ENCODE data around the gene ST6GALNAC4.

ST6GALNAC4 gene

DNA sequence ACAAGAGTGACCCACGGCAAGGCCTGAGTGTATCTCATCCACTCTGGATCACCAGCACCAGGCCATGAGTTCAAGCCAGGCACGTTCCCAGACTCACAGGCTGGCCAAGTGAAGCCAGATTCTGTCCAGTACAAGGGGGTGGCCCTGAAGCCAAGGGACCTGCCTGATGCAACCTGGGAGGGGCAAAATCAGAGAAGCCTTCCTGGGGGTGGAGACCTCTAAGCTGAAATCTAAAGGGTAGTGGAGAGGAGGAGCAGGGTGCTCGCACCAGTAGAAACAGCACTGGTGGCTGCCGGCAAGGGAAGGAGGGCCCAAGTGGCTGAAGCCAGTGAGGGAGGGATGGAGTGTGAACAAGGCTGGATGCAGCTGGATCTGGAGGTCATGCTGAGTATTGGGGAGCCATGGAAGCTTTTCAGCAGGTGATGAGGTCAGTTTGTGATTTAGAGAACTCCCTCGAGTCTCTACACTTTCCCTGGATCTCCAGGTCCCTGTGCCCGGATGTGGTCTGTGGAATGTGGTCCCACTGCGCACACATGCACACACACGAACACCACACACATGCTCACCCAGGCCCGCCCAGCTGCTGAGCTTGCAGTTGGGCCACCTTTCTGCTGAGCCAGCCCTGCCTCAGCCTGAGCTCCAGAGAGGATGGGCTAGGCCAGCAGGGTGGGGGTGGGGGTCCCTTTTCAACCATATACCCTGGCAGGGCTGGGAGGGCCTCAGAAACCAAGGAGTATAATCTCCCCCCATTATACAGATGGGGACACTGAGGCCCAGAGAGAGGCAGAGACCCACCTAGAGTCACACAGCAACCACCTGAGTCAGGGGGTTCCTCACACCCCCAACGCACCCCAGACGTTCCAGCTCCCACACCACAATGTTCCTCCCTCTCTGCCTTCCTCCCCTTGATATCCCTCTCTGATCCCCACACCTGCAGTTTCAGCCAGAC lies 12.1 kb upstream of the ST6GALNAC4 start:
- no peak for DNase-seq

DNA sequence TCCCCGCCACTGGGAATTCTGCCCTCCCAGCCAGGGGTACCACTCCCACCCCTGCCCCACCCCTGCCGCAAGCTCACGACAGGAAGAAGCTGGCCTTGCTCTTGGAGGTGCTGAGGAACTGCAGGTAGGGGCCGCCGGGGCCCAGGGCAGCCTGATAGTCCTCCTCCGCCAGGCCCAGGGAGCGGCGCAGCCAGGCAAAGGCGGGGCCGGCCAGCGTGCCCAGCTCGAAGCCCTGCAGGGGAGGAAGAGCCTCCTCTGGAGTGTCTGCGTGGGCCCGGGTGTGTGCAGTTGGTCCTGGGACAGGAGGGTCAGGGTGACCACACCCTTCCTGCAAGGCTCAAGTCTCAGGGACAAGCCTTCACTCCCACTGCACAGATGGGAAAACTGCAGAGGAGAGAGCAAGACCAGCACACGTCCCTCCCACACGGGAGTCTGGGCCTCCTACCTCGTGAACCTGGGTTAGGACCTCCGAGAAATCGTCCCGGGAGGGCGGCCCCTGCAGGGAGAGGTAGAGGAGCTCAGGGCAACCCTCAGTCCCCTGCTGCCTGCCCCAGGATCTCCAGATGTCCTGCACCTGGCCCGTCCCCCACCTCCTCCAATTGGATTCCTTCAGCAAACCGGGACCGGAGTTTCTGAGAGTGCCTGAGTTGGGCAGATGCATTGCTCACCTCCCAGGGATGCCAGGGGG lies 11.3 kb upstream of the ST6GALNAC4 start:
- DNase-seq = no peak

DNA sequence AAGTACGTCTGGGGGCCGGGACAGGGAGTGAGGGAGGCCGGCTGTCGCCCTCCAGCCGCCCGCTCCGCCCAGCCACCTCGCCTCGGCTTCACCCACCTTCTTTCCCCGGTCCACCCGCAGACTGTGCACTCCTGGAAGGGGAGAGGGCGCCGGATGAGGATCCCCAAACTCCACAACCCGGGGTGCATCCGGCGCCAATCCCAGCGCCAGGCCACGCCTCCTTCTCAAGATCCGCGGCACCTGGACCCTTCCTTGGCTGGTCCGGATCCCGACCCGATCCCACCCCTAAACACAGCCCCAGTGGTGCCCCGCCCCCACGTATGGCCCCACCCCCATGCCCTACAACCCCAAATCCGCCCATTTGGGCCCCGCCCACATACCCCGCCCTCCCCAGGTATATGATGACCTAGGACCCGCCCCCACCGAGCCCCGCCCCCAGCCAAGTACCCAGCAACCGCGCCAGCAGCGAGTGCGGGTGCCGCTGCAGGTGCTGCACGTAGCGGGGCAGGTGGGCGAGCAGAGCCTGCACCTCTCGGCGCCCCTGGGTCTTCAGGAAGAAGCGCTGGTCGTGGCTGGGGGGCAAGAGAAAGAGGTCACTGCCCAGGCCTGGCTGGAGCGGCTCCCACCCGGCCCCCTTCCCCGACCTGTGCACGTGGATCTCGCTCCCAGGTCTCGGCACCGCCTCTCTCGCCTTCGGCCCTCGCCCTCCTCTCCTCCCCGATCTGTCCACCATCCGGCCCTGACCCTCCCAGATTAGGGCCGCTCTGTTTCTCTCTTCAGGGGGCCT lies 10.6 kb upstream of the ST6GALNAC4 start:
- no peak for DNase-seq

DNA sequence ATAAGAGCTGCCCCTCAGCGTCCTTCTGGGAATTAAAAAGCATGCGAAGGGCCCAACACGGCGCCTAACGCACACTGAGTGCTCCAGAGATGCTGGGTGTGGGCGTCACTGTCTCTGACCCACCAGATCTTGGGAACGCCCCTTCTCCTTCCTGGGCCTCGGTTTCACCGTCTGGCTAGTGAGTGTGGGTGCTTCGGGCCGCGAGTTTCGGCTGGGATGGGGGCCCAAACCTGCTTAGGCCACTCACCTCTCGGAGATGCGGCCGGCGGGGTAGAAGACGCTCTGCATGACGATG lies 10.0 kb upstream of the ST6GALNAC4 start:
- DNase-seq = no peak

DNA sequence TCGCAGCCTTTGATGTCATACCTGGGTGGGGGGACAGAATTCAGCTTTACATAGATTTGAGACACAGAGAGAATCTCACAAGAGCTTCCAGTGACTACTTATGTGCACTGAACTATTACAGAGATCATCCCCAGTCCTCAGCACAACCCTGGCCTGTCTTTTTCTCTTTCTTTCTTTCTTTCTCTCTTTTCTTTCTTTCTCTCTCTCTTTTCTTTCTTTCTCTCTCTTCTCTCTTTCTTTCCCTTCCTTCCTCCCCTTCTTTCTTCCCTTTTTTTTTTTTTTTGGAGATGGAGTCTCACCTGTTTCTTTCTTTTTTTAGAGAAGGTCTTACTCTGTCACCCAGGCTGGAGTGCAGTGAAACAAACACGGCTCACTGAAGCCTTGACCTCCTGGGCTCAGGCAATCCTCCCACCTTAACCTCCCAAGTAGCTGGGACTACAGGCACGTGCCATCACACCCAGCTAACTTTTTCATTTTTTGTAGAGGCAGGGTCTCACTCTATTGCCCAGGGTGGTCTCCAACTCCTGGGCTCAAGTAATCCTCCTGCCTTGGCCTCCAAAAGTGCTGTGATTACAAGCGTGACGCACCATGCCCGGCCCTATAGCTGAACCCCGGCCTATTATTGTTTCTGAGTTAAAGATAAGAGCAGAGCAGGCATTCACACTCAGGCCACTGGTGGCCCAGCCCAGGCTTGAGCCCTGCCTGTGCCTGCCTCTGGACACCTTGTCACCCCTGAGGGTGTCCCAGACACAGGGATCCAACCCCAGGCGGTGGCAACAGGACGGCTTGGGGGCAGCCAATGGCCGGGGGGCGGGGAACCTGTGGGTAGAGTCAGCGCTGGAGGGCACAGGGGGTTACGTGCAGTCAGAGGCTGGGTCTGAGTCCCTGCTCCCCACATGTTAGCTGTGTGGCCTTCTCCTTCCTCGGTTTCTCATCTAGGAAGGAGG lies 9.4 kb upstream of the ST6GALNAC4 start:
- no peak for DNase-seq

DNA sequence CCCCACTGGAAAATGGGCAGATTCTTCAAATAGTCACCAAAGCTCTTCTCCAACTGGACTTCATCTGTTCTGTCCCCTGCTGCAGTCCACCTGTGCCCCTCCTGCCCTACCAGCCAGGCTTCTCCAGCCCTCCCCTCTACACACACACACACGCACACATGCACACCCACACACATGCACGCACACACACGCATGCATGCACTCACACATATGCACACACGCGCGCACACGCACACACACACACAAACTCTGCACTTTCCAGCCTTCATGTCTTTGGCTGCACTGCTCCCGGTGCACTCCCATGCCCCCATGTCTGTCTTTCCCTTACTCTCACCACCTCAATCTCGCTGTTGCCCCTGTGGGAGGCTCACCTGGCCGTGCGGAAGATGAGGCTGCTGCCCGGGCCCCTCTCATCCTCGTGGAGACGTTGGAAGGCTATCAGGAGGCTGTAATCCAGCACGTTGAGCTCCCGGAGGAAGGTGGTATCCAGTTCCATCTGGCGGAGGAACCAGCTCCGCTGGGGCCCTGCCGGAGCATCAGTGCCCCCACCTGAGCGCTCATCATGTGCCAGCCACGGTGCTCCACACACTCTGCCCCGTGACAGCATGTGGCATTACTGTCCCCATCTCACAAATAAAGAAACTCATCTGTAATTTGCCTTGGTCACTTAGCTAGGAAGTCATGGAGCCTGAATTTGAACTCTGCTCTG lies 8.0 kb upstream of the ST6GALNAC4 start:
- no peak for DNase-seq

DNA sequence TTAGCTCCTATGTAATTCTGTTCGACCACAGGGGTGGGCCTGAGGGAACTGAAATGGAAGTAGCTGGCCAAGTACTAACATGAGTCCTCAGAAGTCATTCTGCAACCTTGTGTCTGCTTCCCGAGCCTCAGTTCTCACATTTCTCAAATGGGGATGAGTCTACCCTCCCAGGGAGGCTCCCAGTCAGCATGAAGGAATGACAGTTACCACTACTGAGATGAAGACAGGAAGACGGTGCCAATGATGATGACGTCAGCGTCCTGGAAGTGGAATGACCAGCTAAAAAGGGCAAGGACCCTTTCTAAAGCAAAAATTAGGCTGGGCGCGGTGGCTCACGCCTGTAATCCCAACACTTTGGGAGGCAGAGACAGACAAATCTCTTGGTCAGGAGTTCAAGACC lies 6.9 kb upstream of the ST6GALNAC4 start:
- no peak for DNase-seq

DNA sequence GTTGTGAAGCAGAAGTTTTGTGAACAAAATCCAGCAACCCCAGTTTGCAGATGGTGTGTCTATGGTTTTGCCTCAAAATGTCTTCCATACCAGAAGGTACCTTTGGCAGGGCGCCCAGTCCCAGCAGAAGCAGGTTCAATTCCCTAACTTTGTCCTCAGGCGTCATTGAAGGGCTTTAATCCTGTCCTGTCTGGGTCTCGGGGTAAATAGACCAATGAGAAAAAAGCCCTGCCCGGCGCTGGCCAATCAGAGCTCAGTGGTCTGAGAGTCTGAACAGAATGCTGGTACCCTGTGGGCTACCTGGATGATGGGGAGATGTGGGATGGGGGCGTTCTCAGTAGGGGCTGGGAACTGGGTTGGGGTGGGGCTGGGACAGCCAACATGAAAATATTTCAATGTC lies 6.2 kb upstream of the ST6GALNAC4 start:
- DNase-seq = no peak

DNA sequence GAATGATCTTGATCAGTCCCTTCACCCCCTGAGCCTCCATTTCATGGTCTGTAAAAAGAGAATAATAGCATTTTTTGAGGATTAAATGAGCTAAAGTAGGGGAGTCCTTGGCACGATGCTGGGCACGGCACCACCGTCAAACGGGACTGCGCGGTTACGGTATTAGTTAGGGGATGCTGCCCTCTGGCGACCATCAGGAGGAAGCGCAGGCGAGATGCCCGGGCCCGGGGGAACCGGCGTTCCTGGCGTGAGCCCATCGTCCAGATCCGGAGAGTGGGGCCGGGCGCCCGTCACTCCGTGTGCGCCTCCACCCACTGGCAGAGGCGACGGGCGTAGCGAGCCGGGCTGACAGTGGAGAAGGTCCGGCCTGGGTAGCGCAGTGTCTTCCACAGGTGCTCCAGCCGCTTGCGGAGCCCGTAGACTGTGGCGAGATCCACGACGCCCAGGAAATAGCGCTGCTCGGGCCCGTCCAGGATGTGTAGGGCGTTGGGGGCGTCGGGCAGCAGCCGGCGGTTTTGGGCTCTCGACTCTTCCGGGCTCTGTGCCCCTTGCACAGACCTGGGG lies 4.8 kb upstream of the ST6GALNAC4 start:
- peak; percentile 25 for DNase-seq

DNA sequence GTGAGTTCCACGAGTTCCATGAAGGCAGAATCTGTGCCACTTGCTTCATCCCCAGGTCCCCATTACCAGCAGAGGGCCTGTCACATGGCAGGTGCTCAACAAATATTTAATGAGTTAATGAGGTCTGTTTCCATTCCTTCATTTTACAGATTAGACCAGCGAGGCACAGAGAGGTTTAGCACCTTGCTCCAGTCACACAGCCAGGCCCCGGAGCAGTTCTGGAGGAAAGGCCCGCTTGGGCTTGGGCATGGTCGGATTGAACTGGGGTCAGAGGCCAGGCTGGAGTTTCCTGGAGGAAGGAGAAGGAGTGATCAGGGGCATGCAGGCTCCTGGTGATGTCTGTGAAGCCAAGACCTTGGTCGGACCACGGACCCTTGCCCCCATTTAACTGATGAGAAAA lies 4.0 kb upstream of the ST6GALNAC4 start:
- no peak for DNase-seq

DNA sequence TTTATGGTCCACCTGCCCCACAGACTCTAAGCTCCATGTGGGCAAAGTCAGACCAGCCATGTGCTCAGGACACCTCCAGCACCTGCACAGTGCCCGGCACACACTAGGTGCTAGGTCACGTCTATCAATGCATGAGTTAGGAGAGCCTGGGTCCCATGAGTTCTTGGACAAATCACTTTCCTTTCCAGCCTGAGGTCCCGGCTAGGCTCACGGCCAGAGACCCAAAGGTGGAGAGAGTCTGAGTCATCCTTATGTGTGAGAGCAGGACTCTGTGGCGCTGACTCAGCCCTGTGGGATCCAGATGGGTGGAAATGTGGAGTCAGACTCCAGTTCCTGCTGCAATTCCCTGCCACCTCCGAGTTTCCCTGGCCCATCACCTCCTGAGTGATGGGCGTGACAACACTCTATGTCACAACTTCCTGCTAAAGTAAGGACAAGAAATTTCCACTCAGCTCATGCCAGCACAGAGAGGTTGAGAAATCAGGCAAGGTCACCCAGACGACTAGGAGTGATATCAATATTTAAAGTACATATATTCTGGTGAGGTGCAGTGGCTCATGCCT lies 2.5 kb upstream of the ST6GALNAC4 start:
- DNase-seq = no peak

DNA sequence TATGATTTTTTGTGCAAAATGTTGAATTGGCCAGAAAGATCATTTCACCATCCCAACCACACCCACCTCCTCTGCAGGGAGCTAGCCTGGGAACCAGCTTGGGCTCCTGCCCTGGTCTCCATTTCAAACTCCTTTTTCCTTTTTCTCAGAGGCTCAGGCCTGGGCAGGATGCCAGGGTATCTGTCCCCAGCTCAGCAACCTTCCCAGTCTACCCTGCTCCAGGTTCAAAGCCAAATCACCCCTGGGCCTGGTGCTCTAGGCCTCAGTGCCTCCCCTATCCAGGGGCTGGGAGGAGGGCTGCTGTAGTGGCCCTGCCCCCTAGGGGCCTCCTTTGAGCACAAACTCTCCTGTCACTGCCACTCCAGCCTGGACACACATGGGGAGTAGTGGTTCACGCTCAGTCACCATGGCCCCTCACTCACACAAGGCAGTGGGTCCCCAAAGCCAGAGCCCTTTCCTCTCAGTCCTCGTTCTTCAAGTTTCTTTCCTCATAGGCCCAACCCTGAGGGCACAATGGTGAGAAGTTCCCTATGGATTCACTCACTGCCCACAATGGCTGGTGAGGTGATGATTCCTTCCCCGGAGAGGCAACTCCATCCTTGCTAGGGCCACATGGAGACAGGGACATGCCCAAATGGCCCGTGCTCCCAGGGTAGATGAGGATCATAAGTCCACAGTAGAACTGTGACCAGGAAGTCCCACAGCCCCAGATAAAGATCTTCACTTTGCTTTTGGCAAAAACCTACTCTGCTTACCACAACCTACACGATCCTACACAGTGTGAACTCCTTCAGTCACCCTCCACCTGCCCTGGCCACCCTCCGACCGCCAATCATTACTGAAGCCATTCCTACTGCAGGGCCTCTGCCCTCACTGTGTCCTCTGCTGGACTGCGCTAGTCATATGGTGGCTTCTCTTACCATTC lies 1.6 kb upstream of the ST6GALNAC4 start:
- no peak for DNase-seq

DNA sequence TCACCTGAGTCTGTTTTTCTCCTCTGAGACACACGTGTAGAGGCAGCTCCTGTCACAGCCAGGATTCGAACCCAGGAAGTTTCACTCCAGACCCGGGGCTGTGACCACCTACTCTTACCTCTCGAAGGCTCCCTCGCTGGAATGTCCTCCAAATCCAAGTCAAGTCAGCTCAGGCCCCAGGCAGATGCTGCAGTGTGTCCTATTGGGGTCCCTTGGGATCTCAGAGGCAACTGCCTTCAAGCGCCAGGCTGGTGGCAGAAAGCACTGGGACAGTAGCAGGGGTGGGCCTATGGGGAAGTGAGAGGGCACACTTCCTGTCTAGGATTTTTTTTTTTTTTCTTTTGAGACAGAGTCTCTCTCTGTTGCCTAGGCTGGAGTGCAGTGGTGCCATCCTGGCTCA lies 762 bp upstream of the ST6GALNAC4 start:
- DNase-seq = no peak

DNA sequence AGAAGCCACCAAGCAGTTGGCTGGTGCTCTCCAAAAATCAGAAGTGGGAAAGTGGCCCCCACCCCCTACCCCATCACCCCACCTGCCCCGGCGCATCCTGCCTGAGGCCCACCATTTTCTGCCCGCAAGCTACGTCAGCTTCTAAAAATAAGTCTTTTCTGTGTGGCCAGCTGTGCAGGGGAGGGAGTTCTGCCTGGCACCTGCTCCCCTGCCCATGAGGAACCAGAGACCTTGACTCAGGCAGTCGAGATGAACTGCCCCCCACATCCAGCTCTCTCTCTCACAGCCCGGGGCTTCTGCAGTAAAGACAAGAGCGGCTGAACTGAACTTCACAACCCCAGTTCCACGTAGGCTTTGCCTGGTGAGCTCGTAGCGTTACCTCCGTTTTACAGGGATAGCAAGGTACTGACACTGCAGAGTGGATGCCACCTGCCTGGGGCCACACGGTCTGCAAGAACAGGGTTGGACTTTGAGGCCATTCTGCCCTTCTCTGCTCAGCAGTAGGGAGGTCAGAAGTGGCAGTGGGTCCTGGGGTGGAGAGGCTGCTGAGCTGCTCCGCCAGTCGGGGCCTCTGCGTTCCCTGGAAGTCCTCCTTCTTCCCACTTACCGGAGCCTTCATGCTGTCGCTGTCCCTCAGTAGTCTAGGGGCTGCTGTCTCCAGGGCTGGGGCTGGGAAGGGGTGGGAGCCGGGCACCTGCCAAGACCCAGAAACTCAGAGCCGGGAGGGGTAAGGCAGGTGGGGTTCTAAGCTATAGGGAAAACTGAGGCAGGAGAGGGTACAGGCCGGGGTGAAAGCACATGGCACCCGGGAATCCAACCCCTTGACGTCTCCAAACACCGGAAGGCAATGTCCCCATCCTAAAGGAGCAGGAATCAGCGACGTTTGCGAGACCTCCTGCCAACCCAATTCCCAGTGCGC lies 781 bp downstream of the ST6GALNAC4 start:
- no peak for DNase-seq

DNA sequence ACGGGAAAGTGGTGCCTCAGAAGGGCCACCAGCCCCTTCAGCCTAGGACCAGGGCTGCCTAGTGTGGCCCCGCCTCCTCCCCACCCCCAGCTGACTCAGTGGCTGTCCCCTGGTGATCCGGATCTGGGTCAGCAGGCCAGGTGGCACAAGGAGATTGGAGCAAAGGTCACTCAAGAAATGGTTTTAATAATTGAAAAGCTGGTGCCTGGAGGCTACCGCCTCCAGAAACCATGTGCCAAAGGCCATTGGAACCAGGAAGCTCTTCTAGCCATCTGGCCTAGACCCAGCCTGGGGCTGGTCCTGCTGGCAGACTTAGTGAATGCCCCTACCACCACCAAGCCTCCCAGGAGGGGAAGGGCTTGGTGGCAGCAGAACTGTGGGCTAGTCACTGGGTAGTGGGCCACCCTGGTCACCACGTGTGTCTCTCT lies 1.5 kb downstream of the ST6GALNAC4 start:
- no peak for DNase-seq

DNA sequence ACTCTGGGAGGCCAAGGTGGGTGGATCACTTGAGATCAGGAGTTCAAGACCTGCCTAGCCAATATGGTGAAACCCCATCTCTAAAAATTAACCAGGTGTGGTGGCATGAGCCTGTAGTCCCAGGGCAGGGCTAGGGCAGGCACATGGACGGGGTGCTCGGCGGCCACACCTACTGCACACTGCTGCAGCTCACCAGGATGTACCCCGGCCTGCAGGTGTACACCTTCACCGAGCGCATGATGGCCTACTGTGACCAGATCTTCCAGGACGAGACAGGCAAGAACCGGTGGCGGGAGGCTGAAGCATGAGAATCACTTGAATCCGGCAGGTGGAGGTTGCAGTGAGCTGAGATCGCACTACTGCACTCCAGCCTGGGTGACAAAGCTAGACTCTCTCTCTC lies 3.2 kb downstream of the ST6GALNAC4 start:
- DNase-seq = no peak

DNA sequence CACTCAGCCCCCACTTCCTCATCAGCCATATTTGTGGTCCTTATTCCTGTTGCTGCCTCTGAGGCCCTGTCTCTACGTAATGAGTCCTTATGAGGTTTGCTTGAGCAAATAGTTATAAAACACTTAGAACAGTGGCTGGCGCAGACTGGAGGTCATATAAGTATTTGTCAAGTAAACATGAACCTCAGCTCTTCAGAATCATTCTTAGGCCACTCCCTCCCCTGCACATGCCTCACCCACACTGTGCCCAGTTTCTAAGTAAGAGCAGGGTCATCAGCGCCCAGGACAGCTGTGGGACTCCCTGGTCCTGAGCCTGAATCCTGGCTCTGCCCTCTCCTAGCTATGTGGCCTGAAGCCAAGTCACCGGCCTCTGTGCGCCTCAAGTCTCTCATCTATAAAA lies 4.0 kb downstream of the ST6GALNAC4 start:
- no peak for DNase-seq

DNA sequence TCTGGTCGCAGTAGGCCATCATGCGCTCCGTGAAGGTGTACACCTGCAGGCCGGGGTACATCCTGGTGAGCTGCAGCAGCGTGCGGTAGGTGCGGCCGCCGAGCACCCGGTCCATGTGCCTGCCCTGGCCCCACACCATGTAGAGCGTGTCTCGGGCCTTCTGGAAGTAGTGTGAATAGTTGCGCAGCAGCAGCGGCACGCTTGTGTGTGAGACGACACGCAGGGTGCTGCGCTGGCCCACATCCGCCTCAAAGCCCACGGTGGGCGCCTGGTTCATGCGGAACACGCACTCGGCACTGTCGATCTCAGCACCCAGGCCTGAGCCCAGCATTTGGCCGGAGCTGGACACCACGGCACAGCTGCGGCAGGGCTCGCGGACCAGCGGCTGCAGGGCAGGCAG lies 4.5 kb downstream of the ST6GALNAC4 start:
- DNase-seq = no peak

All from KG1 (cell line).